ENCODE data around the gene CRYGN. TPM values are rescaled to one million over a fixed set of nuclear protein-coding genes. Genes with fewer than 3 reads are reported as not detected.
A peak's percentile ranks its signal among the peaks of the same experiment; 100 is the strongest.

Gene CRYGN
- total and polyA plus RNA-seq, 2 experiments from 2014 or later: 0.59 to 1.5 TPM

DNA sequence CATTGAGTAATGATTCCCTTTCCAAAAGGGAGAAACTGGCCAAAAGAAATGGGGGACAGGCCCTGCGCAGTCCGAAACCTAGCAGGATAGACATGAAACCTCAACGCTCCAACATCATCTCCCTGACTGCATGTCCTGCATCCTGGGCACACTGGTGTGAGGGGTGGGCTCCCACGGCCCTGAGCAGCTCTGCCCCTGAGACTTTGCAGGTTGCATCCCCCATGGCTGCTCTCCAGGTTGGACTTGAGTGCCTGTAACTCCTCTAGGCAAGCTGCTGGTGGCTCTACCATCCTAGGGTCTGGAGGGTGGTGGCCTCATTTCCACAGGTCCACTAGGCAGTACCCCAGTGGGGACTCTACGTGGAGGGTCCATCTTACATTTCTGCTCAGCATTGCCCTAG lies 16.3 kb upstream of the CRYGN start:
- no peak for TF ChIP-seq POLR2AphosphoS5 (IDR thresholded peaks at IDR 0.05; ENCODE audit: low read depth)
- TF ChIP-seq STAT1 (IDR thresholded peaks at IDR 0.05; ENCODE audit: unreplicated experiment): no peak
- TF ChIP-seq, protein P1, sequence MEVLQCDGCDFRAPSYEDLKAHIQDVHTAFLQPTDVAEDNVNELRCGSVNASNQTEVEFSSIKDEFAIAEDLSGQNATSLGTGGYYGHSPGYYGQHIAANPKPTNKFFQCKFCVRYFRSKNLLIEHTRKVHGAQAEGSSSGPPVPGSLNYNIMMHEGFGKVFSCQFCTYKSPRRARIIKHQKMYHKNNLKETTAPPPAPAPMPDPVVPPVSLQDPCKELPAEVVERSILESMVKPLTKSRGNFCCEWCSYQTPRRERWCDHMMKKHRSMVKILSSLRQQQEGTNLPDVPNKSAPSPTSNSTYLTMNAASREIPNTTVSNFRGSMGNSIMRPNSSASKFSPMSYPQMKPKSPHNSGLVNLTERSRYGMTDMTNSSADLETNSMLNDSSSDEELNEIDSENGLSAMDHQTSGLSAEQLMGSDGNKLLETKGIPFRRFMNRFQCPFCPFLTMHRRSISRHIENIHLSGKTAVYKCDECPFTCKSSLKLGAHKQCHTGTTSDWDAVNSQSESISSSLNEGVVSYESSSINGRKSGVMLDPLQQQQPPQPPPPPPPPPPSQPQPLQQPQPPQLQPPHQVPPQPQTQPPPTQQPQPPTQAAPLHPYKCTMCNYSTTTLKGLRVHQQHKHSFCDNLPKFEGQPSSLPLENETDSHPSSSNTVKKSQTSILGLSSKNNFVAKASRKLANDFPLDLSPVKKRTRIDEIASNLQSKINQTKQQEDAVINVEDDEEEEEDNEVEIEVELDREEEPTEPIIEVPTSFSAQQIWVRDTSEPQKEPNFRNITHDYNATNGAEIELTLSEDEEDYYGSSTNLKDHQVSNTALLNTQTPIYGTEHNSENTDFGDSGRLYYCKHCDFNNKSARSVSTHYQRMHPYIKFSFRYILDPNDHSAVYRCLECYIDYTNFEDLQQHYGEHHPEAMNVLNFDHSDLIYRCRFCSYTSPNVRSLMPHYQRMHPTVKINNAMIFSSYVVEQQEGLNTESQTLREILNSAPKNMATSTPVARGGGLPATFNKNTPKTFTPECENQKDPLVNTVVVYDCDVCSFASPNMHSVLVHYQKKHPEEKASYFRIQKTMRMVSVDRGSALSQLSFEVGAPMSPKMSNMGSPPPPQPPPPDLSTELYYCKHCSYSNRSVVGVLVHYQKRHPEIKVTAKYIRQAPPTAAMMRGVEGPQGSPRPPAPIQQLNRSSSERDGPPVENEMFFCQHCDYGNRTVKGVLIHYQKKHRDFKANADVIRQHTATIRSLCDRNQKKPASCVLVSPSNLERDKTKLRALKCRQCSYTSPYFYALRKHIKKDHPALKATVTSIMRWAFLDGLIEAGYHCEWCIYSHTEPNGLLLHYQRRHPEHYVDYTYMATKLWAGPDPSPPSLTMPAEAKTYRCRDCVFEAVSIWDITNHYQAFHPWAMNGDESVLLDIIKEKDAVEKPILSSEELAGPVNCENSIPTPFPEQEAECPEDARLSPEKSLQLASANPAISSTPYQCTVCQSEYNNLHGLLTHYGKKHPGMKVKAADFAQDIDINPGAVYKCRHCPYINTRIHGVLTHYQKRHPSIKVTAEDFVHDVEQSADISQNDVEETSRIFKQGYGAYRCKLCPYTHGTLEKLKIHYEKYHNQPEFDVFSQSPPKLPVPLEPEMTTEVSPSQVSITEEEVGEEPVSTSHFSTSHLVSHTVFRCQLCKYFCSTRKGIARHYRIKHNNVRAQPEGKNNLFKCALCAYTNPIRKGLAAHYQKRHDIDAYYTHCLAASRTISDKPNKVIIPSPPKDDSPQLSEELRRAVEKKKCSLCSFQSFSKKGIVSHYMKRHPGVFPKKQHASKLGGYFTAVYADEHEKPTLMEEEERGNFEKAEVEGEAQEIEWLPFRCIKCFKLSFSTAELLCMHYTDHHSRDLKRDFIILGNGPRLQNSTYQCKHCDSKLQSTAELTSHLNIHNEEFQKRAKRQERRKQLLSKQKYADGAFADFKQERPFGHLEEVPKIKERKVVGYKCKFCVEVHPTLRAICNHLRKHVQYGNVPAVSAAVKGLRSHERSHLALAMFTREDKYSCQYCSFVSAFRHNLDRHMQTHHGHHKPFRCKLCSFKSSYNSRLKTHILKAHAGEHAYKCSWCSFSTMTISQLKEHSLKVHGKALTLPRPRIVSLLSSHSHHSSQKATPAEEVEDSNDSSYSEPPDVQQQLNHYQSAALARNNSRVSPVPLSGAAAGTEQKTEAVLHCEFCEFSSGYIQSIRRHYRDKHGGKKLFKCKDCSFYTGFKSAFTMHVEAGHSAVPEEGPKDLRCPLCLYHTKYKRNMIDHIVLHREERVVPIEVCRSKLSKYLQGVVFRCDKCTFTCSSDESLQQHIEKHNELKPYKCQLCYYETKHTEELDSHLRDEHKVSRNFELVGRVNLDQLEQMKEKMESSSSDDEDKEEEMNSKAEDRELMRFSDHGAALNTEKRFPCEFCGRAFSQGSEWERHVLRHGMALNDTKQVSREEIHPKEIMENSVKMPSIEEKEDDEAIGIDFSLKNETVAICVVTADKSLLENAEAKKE (CRISPR knock-in tag; IDR thresholded peaks at IDR 0.05): no peak
- TF ChIP-seq, protein P2, sequence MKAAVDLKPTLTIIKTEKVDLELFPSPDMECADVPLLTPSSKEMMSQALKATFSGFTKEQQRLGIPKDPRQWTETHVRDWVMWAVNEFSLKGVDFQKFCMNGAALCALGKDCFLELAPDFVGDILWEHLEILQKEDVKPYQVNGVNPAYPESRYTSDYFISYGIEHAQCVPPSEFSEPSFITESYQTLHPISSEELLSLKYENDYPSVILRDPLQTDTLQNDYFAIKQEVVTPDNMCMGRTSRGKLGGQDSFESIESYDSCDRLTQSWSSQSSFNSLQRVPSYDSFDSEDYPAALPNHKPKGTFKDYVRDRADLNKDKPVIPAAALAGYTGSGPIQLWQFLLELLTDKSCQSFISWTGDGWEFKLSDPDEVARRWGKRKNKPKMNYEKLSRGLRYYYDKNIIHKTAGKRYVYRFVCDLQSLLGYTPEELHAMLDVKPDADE (IDR thresholded peaks at IDR 0.05): no peak
- no peak for TF ChIP-seq EZH2 (IDR thresholded peaks at IDR 0.05; ENCODE audit: low read depth, unreplicated experiment)
- TF ChIP-seq JUNB (IDR thresholded peaks at IDR 0.05; ENCODE audit: unreplicated experiment): no peak
- no peak for TF ChIP-seq ZNF114 (CRISPR knock-in tag; IDR thresholded peaks at IDR 0.05)
- TF ChIP-seq, protein P3, sequence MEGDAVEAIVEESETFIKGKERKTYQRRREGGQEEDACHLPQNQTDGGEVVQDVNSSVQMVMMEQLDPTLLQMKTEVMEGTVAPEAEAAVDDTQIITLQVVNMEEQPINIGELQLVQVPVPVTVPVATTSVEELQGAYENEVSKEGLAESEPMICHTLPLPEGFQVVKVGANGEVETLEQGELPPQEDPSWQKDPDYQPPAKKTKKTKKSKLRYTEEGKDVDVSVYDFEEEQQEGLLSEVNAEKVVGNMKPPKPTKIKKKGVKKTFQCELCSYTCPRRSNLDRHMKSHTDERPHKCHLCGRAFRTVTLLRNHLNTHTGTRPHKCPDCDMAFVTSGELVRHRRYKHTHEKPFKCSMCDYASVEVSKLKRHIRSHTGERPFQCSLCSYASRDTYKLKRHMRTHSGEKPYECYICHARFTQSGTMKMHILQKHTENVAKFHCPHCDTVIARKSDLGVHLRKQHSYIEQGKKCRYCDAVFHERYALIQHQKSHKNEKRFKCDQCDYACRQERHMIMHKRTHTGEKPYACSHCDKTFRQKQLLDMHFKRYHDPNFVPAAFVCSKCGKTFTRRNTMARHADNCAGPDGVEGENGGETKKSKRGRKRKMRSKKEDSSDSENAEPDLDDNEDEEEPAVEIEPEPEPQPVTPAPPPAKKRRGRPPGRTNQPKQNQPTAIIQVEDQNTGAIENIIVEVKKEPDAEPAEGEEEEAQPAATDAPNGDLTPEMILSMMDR (conservative IDR thresholded peaks at IDR 0.05; ENCODE audit: low read depth in 2 of 2): no peak
- no peak for TF ChIP-seq CREB1 (CRISPR knock-in tag; IDR thresholded peaks at IDR 0.05; ENCODE audit: low read depth)
- no peak for TF ChIP-seq NANOG (IDR thresholded peaks at IDR 0.05; ENCODE audit: borderline replicate concordance)
- TF ChIP-seq, protein P4, sequence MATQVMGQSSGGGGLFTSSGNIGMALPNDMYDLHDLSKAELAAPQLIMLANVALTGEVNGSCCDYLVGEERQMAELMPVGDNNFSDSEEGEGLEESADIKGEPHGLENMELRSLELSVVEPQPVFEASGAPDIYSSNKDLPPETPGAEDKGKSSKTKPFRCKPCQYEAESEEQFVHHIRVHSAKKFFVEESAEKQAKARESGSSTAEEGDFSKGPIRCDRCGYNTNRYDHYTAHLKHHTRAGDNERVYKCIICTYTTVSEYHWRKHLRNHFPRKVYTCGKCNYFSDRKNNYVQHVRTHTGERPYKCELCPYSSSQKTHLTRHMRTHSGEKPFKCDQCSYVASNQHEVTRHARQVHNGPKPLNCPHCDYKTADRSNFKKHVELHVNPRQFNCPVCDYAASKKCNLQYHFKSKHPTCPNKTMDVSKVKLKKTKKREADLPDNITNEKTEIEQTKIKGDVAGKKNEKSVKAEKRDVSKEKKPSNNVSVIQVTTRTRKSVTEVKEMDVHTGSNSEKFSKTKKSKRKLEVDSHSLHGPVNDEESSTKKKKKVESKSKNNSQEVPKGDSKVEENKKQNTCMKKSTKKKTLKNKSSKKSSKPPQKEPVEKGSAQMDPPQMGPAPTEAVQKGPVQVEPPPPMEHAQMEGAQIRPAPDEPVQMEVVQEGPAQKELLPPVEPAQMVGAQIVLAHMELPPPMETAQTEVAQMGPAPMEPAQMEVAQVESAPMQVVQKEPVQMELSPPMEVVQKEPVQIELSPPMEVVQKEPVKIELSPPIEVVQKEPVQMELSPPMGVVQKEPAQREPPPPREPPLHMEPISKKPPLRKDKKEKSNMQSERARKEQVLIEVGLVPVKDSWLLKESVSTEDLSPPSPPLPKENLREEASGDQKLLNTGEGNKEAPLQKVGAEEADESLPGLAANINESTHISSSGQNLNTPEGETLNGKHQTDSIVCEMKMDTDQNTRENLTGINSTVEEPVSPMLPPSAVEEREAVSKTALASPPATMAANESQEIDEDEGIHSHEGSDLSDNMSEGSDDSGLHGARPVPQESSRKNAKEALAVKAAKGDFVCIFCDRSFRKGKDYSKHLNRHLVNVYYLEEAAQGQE (IDR thresholded peaks at IDR 0.05; ENCODE audit: unreplicated experiment): no peak
- no peak for TF ChIP-seq EZH2phosphoT487 (IDR thresholded peaks at IDR 0.05; ENCODE audit: unreplicated experiment)
- no peak for TF ChIP-seq ZNF331 (CRISPR knock-in tag; IDR thresholded peaks at IDR 0.05; ENCODE audit: low read depth)
- ATAC-seq: no peak

More for the DNA sequence above, 16.3 kb upstream of the CRYGN start:
- H3K27ac Mint-ChIP-seq: peak overlapping the region; percentile 55; the same call in 1 of the 2 replicates
- no peaks in the 10 kb centered on the region for H3K79me2 ChIP-seq (replicated peaks; ENCODE audit: insufficient read depth)
- H3K36me3 ChIP-seq (ENCODE audit: insufficient read depth): no peaks in the 10 kb centered on the region
- H3K4me2 ChIP-seq: peak overlapping the region; percentile 21
- H3K9me3 Mint-ChIP-seq: peaks cover 34% of the 10 kb centered on the region
- DNase-seq (ENCODE audit: low spot score): no peak
- no peaks in the 10 kb centered on the region for H4K20me1 ChIP-seq (replicated peaks; ENCODE audit: insufficient read depth)
- H3K4me3 Mint-ChIP-seq: no peak overlapping the region
- H3K4me3 ChIP-seq: no peak overlapping the region
- peaks cover 27% of the 10 kb centered on the region; the same call in 1 of the 2 replicates for H3F3A ChIP-seq (replicated peaks; ENCODE audit: low read depth)
- H3K4me1 ChIP-seq (ENCODE audit: insufficient read depth): peaks cover 55% of the 10 kb centered on the region
- H2AFZ ChIP-seq: no peak overlapping the region
- peaks cover 20% of the 10 kb centered on the region for H3K27me3 Mint-ChIP-seq (ENCODE audit: insufficient read depth, low read depth, poor library complexity)
- no peaks in the 10 kb centered on the region for H3K27me3 ChIP-seq (ENCODE audit: insufficient read depth)
- H3K4me1 Mint-ChIP-seq: peaks cover 71% of the 10 kb centered on the region
- H3K36me3 Mint-ChIP-seq (ENCODE audit: low read depth): peaks cover 38% of the 10 kb centered on the region
- peaks cover 3% of the 10 kb centered on the region; the same call in 1 of the 2 replicates for H3K9me2 ChIP-seq (ENCODE audit: insufficient read depth)
- peak overlapping the region; percentile 80 for H3K27ac ChIP-seq (ENCODE audit: low read depth)

Data from GM23338 (cell line).